NCI-H1092 (cell line): ENCODE measurements around the gene CD300LG.
"Not testable (repeated sequence)": the region's sequence is repeated elsewhere in the genome, so short reads cannot be mapped to it uniquely, and the experiment has no call there.

Experiments
- DNase-seq: peaks from one replicate; lab custom pipeline; 2025; lab: John Stamatoyannopoulos, UW

CD300LG gene

DNA sequence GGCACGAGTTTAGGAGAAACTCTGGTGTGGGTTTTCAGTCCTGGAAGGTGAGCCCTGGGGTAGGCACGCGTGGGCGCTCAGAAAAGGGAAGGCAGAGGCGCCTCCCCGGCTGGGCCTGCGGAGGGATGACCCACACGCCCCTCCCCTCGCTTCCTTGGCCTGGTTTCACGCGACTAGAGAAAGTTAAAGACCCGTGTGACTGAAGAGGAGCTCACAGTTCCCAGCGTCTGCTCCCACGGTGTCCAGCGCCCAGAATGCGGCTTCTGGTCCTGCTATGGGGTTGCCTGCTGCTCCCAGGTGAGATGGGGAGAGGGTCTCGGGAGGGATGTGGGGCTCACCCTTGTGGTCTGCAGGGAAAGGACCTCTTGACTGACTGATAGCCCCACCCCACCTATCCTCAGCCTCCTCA is at the start of gene CD300LG:
TSS of gene CD300LG (plus strand) at position 214 of the 409 bp plus-strand sequence. CDS start at position 255, 41 bp downstream.
- no peak for DNase-seq

DNA sequence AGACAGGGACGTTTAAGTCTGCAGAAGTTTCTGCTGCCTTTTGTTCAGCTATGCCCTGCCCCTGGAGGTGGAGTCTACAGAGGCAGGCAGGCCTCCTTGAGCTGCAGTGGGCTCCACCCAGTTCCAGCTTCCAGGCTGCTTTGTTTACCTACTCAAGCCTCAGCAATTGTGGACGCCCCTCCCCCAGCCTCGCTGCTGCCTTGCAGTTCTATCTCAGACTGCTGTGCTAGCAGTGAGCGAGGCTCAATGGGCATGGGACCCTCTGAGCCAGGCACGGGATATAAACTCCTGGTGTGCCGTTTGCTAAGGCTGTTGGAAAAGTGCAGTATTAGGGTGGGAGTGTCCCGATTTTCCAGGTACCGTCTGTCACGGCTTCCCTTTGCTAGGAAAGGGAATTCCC is 49.0 kb upstream of the CD300LG start:
- not testable (repeated sequence) for DNase-seq

DNA sequence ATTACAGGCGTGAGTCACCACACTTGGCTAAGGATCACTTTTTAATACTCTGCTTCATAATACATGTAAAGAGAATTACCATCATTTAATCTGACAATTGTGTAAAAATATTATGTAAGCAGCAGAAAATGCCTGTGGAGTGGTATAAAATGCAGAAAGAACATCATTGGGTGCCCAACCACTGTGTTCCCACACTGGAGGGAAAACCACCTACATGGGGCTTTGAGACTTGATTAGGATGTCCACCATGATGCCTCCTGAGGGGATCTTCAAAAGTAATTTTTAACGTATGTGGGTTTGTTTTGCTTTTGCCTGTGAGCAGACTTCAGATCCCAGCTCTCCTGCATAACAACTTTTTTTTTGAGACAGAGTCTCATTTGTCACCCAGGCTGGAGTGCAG is 47.9 kb upstream of the CD300LG start:
- DNase-seq, result no peak

DNA sequence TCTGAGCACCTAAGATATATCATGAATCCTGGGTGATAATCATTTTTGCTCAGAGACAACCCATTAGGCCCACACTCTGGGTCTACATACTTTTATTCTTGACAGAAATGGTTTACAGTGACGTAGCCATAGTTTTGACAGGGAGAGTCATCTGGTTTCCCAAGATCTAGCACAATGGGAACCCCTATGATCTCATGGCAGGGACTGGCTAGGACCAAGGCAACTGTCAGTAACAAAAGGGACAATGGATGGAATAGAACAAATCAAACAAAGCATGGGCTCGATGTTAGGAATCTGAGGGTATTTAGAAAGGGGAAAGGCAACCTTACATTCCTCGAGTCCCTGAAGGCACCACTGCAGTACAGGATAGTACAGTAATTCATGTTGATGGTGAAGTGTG is 46.2 kb upstream of the CD300LG start:
- no peak for DNase-seq

DNA sequence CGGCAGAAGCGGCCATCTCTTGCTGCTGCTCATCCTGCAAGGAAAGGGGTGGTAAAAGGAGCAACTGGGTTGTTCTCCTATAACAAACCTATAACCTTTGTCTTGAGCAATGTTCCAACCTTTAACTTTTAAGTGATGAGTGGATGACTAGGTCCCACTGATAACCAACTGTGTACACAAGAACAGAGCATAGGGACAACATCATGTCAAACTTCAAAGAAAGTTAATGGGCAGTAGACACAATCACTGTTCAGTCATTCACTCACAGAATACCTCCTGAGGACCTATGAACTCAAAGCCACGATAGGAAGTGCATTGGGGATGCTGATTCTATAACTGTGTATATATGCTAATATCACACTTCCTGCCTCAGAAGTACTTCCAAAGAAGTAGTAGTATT is 45.1 kb upstream of the CD300LG start:
- no peak for DNase-seq

DNA sequence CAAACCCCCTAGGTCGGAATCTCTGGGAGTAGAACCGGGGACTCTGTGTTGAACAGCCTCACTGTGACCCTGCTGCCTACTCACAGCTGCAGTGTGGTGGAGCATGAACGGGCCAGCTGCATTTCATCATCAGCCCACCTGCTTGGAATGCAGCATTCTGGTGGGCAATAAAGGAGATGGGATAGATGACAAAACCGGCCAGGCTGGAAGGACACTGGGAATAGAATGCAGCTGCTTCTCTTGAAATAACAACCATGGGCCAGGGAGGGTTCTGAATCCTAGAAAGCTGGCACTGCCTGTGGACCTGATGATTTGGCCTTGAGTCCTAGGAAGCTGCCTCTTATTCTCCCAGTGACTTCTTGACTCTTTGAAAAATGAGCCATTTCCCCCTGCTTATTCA is 43.2 kb upstream of the CD300LG start:
- DNase-seq, result no peak

- no peak for DNase-seq
These were observed 41.9 kb upstream of the CD300LG start for GRCh38 chr17:43805117-43805516.

DNA sequence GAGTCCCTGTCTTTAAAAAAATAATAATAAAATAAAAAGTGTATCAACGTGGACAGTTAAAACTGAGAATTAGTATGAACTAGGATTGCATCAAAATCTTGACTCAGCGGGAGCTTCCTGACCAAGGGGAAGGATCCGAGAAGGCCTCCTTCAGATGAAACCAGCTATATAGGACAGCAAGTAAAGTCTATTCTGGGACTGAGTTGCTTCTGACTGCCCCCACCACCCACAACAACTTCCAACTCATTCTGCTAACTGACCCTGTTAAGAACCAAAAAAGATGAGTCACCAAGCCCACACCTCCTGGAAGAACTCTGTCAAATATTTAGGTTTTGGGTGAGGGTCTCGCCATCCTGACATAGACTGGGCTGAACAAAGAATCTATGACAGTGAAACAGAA is 38.9 kb upstream of the CD300LG start:
- no peak for DNase-seq

DNA sequence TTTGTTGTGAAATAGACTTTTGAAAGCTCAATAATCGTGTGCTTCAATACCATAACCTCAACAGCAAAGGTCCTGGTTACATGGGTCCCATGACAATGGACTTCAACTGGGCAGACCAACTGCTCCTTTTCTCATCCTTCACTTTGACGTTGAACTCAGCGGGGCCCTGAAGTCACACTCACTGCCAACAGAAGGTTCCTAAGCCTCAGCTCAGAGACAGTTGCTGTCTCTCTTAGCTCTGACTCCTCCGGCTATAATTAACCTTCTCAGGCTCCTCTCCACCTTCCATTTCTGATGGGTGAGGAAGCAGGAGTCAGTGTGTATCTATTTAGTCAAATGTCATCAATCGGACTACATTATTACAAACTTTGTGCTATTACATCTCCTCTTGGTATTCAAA is 37.9 kb upstream of the CD300LG start:
- no peak for DNase-seq

DNA sequence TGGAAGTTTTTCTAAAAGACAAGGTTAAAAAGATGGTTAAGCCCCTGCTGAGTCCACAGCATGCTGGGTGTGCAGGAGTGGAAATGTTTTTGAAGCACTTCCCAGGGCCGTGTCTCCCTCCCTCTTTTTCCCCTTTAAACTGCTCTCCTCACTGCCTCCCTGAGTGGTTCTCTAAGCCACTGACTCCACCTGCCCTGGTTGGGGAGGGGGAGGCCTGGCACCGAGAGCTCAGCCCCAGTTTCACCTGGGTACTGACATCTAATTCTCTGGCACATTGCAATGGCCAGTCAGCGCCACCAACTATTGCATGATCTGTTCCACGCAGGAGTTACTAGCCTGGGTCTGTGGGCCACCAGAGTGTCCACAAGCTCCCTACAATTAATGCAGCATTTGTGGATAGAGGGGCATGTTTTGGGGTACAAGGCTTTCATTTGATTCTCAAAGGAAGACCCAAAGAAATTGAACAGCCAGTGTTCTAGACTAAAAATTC is 36.7 kb upstream of the CD300LG start:
- no peak for DNase-seq

DNA sequence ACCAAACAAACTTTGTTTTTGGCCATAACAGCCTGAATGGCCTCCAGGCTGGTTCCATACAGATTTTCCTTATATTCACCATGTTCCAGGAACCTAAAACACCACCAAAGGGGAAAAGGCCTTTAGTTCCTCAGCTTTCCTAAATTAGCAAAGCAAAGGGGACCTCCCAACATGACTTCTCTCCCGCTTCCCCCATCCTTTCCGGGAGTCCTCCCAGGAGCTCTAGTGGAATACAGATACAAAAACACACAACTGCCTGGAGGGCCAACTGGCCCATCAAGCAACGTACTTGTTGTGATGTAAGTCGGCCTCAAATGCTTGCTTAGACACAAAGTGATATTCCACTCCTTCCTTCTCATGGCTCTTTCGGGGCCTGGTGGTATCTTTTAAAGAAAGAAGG is 36.2 kb upstream of the CD300LG start:
- no peak for DNase-seq

- DNase-seq, result no peak
These were observed 34.3 kb upstream of the CD300LG start for GRCh38 chr17:43812396-43813265.

DNA sequence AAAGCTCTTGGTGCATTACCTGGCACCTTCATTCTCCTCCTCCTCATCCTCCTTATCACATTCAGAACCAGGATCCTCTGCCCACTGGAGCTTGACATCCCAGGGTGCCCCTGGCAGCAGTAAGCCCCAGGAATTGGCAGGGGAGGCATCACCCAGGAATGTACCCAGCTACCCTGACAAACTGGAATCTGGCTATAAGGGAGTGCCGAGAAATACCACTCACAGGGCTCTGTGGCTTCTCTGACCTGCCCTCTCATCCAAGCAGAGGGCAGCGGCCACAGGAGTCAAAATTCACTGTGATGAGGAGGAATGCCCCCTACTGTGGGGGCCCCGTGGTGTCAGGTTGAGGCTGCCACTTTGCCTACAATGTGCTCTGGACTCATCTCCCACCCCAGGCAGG is 33.6 kb upstream of the CD300LG start:
- no peak for DNase-seq

DNA sequence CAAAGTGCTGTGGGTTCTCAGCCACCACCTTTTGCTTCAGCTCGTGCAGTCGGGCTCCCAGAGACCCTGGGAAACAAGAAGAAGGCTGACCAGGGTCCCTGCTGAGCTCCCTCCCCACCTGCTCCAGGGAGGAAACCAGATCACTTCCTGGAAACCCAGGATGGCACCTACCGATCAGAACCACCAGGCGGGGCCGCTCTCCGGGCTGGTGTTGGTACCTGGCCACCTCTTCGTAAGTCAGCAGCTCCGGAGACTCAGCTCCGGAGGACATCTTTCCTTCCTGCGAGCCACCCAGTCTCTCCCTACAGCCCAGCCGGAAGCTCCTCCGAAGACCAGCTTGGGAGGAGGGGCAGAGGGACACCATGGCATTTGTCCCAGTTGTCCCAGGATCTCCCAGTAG is 33.0 kb upstream of the CD300LG start:
- DNase-seq, result no peak

GRCh38 chr17:43814714-43815113 is 32.3 kb upstream of the CD300LG start:
- no peak for DNase-seq

GRCh38 chr17:43816336-43817320 is 30.3 kb upstream of the CD300LG start:
- no peak for DNase-seq

GRCh38 chr17:43817826-43818225 is 29.1 kb upstream of the CD300LG start:
- no peak for DNase-seq

DNA sequence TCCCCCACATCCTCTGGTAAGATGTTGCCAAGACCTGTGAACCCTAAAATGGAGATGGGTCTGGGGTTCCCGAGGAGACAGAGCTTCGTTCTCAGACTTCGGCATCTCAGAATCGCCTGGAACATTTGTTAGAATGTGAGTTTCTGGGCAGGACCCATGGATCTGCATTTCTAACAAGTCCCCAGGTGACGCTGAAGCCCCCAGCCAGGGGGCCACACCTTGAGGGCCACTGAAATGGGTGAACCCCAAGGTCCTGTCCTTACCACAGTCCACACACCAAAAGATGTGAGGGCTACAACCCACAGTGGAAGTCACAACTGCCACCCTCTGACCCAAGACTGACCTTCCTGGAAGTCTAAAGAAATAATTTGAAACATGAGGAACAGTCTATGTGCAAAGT is 28.0 kb upstream of the CD300LG start:
- no peak for DNase-seq

- no peak for DNase-seq
These were observed 26.2 kb upstream of the CD300LG start for GRCh38 chr17:43820759-43821158.

DNA sequence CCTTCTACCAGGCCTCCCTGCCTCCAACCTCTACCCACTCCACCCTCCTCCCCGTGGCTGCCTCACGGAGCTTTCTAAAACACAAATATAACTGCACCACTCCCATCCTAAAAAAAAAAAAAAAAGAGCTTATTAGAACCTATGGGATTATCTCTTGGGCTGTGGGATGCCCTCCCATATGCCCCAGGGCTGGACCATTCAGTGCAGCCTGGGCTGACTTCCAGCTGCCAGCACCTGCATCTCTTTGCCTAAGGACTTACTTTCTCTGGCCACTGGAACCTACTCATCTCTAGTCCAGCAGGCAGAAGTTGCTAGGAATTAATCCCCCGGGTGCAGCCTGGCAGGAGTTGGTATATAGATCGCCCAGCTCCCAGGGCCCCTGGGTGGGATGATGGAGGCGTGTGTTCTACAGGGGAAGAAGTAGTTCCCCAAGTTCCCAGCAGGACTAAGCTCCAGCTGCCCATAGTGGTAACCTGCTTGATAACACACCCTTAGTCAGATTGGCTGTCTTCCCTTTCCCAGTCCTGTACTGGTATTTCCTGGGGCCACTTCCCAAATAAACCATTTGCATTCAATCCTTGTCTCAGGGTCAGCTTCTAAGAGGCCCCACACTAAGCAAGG is 24.3 kb upstream of the CD300LG start:
- no peak for DNase-seq

- DNase-seq, result no peak
These were observed 23.5 kb upstream of the CD300LG start for GRCh38 chr17:43823350-43824084.

- no peak for DNase-seq
These were observed 21.4 kb upstream of the CD300LG start for GRCh38 chr17:43825567-43825966.
